ENCODE data around the gene MYLK2. TPM values are rescaled to one million over a fixed set of nuclear protein-coding genes. Genes with fewer than 3 reads are reported as not detected.
"Not testable (repeated sequence)": the region's sequence is repeated elsewhere in the genome, so short reads cannot be mapped to it uniquely, and the experiment has no call there.

Gene MYLK2
- polyA plus RNA-seq, 1 donor from 2014 or later: 0.22 TPM

DNA sequence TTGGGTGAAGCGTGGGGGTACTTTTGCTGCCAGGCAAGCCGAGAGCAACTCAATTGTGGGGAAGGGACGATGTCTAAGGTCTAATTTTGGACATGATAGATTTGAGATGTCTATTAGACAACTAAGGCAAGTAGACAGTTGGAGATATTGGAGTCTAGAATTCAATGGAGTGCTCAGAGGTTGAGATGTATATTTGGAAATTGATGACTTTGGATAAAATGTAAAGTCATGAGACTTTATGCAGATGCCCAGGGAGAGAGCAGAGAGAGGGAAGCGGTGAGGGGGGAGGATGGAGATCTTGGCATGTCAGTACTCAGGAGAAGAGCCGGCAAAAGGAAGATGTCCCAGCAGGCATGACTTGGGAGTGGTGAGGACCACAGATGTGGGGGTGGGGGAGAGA is 6.9 kb downstream of the MYLK2 start:
- Histone ChIP-seq H3K9ac (ENCODE audit: low read length) (no peak overlapping the region), H2AFZ (ENCODE audit: low read depth, low read length) (no peak overlapping the region), H3K36me3 (ENCODE audit: insufficient read depth, low read length) (no peaks in the 10 kb centered on the region), H3K27me3 (ENCODE audit: insufficient read depth, low read depth, low read length) (no peaks in the 10 kb centered on the region), H3K4me2 (ENCODE audit: low read length) (no peak overlapping the region), H4K20me1 (ENCODE audit: insufficient read depth) (no peaks in the 10 kb centered on the region), H3K9me2 (ENCODE audit: insufficient read depth, low read length) (no peaks in the 10 kb centered on the region), H3K4me3 (ENCODE audit: low read length) (no peak overlapping the region), H3F3A (ENCODE audit: insufficient read depth, low read length, poor library complexity, severe bottlenecking) (no peaks in the 10 kb centered on the region), H3K9me3 (ENCODE audit: low read length) (no peaks in the 10 kb centered on the region), H3K79me2 (replicated peaks; ENCODE audit: insufficient read depth, low read length) (no peaks in the 10 kb centered on the region), H3K27ac (ENCODE audit: low read length) (no peak overlapping the region)
- TF ChIP-seq, protein P1, sequence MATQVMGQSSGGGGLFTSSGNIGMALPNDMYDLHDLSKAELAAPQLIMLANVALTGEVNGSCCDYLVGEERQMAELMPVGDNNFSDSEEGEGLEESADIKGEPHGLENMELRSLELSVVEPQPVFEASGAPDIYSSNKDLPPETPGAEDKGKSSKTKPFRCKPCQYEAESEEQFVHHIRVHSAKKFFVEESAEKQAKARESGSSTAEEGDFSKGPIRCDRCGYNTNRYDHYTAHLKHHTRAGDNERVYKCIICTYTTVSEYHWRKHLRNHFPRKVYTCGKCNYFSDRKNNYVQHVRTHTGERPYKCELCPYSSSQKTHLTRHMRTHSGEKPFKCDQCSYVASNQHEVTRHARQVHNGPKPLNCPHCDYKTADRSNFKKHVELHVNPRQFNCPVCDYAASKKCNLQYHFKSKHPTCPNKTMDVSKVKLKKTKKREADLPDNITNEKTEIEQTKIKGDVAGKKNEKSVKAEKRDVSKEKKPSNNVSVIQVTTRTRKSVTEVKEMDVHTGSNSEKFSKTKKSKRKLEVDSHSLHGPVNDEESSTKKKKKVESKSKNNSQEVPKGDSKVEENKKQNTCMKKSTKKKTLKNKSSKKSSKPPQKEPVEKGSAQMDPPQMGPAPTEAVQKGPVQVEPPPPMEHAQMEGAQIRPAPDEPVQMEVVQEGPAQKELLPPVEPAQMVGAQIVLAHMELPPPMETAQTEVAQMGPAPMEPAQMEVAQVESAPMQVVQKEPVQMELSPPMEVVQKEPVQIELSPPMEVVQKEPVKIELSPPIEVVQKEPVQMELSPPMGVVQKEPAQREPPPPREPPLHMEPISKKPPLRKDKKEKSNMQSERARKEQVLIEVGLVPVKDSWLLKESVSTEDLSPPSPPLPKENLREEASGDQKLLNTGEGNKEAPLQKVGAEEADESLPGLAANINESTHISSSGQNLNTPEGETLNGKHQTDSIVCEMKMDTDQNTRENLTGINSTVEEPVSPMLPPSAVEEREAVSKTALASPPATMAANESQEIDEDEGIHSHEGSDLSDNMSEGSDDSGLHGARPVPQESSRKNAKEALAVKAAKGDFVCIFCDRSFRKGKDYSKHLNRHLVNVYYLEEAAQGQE (IDR thresholded peaks at IDR 0.05; ENCODE audit: borderline replicate concordance): no peak
- no peak for TF ChIP-seq SMC3 (conservative IDR thresholded peaks at IDR 0.05; ENCODE audit: poor library complexity)
- no peak for TF ChIP-seq EZH2 (IDR thresholded peaks at IDR 0.05; ENCODE audit: borderline replicate concordance, insufficient read depth, low read length, poor library complexity, severe bottlenecking)
- TF ChIP-seq, protein P2, sequence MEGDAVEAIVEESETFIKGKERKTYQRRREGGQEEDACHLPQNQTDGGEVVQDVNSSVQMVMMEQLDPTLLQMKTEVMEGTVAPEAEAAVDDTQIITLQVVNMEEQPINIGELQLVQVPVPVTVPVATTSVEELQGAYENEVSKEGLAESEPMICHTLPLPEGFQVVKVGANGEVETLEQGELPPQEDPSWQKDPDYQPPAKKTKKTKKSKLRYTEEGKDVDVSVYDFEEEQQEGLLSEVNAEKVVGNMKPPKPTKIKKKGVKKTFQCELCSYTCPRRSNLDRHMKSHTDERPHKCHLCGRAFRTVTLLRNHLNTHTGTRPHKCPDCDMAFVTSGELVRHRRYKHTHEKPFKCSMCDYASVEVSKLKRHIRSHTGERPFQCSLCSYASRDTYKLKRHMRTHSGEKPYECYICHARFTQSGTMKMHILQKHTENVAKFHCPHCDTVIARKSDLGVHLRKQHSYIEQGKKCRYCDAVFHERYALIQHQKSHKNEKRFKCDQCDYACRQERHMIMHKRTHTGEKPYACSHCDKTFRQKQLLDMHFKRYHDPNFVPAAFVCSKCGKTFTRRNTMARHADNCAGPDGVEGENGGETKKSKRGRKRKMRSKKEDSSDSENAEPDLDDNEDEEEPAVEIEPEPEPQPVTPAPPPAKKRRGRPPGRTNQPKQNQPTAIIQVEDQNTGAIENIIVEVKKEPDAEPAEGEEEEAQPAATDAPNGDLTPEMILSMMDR (IDR thresholded peaks at IDR 0.05; ENCODE audit: poor library complexity, severe bottlenecking): no peak
- TF ChIP-seq POLR2AphosphoS5 (IDR thresholded peaks at IDR 0.05): no peak
- TF ChIP-seq RAD21 (conservative IDR thresholded peaks at IDR 0.05): no peak
- TF ChIP-seq MXI1 (conservative IDR thresholded peaks at IDR 0.05; ENCODE audit: poor library complexity, severe bottlenecking): no peak
- no peak for TF ChIP-seq TAF1 (IDR thresholded peaks at IDR 0.05; ENCODE audit: low read depth)
- no peak for TF ChIP-seq EP300 (conservative IDR thresholded peaks at IDR 0.05; ENCODE audit: poor library complexity, severe bottlenecking)

DNA sequence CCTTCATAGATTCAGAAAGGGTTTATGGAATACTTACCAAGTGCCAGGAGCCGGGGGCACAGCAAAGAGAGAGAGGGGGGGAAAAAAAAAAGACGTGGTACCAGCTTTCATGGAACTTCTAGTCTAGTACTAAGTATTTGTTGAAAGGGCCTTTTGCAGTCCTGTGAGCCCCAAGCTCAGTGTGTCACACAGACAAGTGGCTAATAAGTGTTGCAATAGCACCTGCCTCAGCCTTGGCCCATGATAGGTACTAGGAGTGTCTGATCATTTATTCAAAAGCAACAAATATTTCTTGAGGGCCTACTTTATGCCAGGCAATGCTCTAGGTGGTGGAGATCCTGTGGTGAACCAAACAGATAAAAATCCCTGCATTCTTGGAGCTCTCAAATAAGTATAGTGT is 7.9 kb downstream of the MYLK2 start:
- no peak overlapping the region for H3K27ac ChIP-seq (ENCODE audit: low read length)
- H3K4me3 ChIP-seq (ENCODE audit: low read length): no peak overlapping the region
- no peaks in the 10 kb centered on the region for H3K36me3 ChIP-seq (ENCODE audit: insufficient read depth, low read length)
- no peak overlapping the region for H3K9ac ChIP-seq (ENCODE audit: low read length)
- no peak overlapping the region for H3K4me2 ChIP-seq (ENCODE audit: low read length)
- no peaks in the 10 kb centered on the region for H3K79me2 ChIP-seq (replicated peaks; ENCODE audit: insufficient read depth, low read length)
- H4K20me1 ChIP-seq (ENCODE audit: insufficient read depth): no peaks in the 10 kb centered on the region
- TF ChIP-seq POLR2AphosphoS5 (IDR thresholded peaks at IDR 0.05) (no peak), SMC3 (conservative IDR thresholded peaks at IDR 0.05; ENCODE audit: poor library complexity) (no peak), EP300 (conservative IDR thresholded peaks at IDR 0.05; ENCODE audit: poor library complexity, severe bottlenecking) (no peak), RAD21 (conservative IDR thresholded peaks at IDR 0.05) (no peak), MXI1 (conservative IDR thresholded peaks at IDR 0.05; ENCODE audit: poor library complexity, severe bottlenecking) (no peak), EZH2 (IDR thresholded peaks at IDR 0.05; ENCODE audit: borderline replicate concordance, insufficient read depth, low read length, poor library complexity, severe bottlenecking) (no peak), TAF1 (IDR thresholded peaks at IDR 0.05; ENCODE audit: low read depth) (no peak)
- TF ChIP-seq, protein P1 (IDR thresholded peaks at IDR 0.05; ENCODE audit: borderline replicate concordance): no peak
- TF ChIP-seq, protein P2 (IDR thresholded peaks at IDR 0.05; ENCODE audit: poor library complexity, severe bottlenecking): no peak
- no peaks in the 10 kb centered on the region for H3K9me2 ChIP-seq (ENCODE audit: insufficient read depth, low read length)
- no peak overlapping the region for H2AFZ ChIP-seq (ENCODE audit: low read depth, low read length)
- no peaks in the 10 kb centered on the region for H3F3A ChIP-seq (ENCODE audit: insufficient read depth, low read length, poor library complexity, severe bottlenecking)
- no peaks in the 10 kb centered on the region for H3K9me3 ChIP-seq (ENCODE audit: low read length)
- no peaks in the 10 kb centered on the region for H3K27me3 ChIP-seq (ENCODE audit: insufficient read depth, low read depth, low read length)

DNA sequence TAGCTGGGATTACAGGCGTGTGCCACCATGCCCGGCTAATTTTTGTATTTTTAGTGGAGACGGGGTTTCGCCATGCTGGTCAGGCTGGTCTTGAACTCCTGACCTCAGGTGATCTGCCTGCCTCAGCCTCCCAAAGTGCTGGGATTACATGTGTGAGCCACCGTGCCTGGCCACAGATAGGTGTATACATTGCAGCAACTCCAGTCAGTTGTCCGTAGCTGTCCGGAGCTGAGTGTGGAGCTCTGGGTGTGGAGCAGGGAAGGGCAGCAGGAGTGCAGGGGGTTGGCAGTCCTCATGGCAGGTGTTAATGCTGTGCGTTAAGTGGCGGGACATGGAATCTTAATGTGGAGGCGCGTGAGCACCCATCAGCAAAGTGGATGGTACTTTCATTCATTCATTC is 8.9 kb downstream of the MYLK2 start:
- H3K9me3 ChIP-seq (ENCODE audit: low read length); H3K27me3 ChIP-seq (ENCODE audit: insufficient read depth, low read depth, low read length); H3K9ac ChIP-seq (ENCODE audit: low read length); H3K4me2 ChIP-seq (ENCODE audit: low read length); H2AFZ ChIP-seq (ENCODE audit: low read depth, low read length); H3K27ac ChIP-seq (ENCODE audit: low read length); H3K36me3 ChIP-seq (ENCODE audit: insufficient read depth, low read length); H3K9me2 ChIP-seq (ENCODE audit: insufficient read depth, low read length); H4K20me1 ChIP-seq (ENCODE audit: insufficient read depth); H3K79me2 ChIP-seq (replicated peaks; ENCODE audit: insufficient read depth, low read length); H3F3A ChIP-seq (ENCODE audit: insufficient read depth, low read length, poor library complexity, severe bottlenecking); H3K4me3 ChIP-seq (ENCODE audit: low read length): not testable (repeated sequence)

Data from neural cell (in vitro differentiated cells).